SK-N-SH treated with all-trans-retinoic acid at 6 μM for 48 hours (cell line): Measurements from ENCODE around the gene ARPC3.
"Not testable (repeated sequence)": the region's sequence is repeated elsewhere in the genome, so short reads cannot be mapped to it uniquely, and the experiment has no call there.

Experiments used
- ARNTL ChIP-seq: fragments of 450-650 bp; formaldehyde crosslinking; IDR thresholded peaks from 2 replicates; pipeline ENCODE4 v1.5.0; 2020; ENCODE audit warnings: low read depth, mild to moderate bottlenecking, moderate library complexity, borderline replicate concordance
- BACH2 ChIP-seq: fragments of 250-450 bp; sonication (Bioruptor Pico); IDR thresholded peaks from 2 replicates; pipeline ENCODE4 v1.9.0; 2021; ENCODE audit warnings: mild to moderate bottlenecking, borderline replicate concordance
- CREB5 ChIP-seq: fragments of 250-450 bp; sonication (Bioruptor Pico); IDR thresholded peaks from 2 replicates; pipeline ENCODE4 v1.5.1; 2020; ENCODE audit warnings: low read depth, mild to moderate bottlenecking, moderate library complexity
- ESRRG ChIP-seq: fragments of 250-450 bp; sonication (Bioruptor Pico); IDR thresholded peaks from 2 replicates; pipeline ENCODE4 v1.6.1; 2021; ENCODE audit warnings: mild to moderate bottlenecking
- OSR1 ChIP-seq: fragments of 250-450 bp; sonication (Bioruptor Pico); IDR thresholded peaks from 2 replicates; pipeline ENCODE4 v1.8.0; 2022; ENCODE audit warnings: moderate library complexity, mild to moderate bottlenecking, inconsistent platforms
- PPARA ChIP-seq: fragments of 250-450 bp; sonication (Bioruptor Pico); IDR thresholded peaks from 2 replicates; pipeline ENCODE4 v1.5.0; 2020; ENCODE audit warnings: mild to moderate bottlenecking, borderline replicate concordance
- RARB ChIP-seq: fragments of 250-450 bp; sonication (Bioruptor Pico); IDR thresholded peaks from 2 replicates; pipeline ENCODE4 v1.8.0; 2021; ENCODE audit warnings: mild to moderate bottlenecking, moderate library complexity
- SNAI2 ChIP-seq: fragments of 250-450 bp; sonication (Bioruptor Pico); IDR thresholded peaks from 2 replicates; pipeline ENCODE4 v1.5.0; 2020; ENCODE audit warnings: mild to moderate bottlenecking, moderate library complexity
- TCF4 ChIP-seq: fragments of 250-450 bp; sonication (Bioruptor Pico); IDR thresholded peaks from 2 replicates; pipeline ENCODE4 v1.8.0; 2021; ENCODE audit warnings: mild to moderate bottlenecking, moderate library complexity, borderline replicate concordance
- ZFP3 ChIP-seq: fragments of 250-450 bp; sonication (Bioruptor Pico); IDR thresholded peaks from 2 replicates; pipeline ENCODE4 v1.5.0; 2020; ENCODE audit warnings: mild to moderate bottlenecking, moderate library complexity
- ZFP30 ChIP-seq: fragments of 450-650 bp; formaldehyde crosslinking; IDR thresholded peaks from 2 replicates; pipeline ENCODE4 v1.5.0; 2022; ENCODE audit warnings: mild to moderate bottlenecking, moderate library complexity
- ZNF70 ChIP-seq: fragments of 450-650 bp; formaldehyde crosslinking; IDR thresholded peaks from 2 replicates; pipeline ENCODE4 v1.5.0; 2020; ENCODE audit warnings: mild to moderate bottlenecking, moderate library complexity
- TF ChIP-seq, protein P1 (sequence below): fragments of 250-450 bp; sonication (Bioruptor Pico); IDR thresholded peaks from 2 replicates; pipeline ENCODE4 v1.8.0; 2020; ENCODE audit warnings: mild to moderate bottlenecking, moderate library complexity, borderline replicate concordance
- TF ChIP-seq, protein P2 (sequence below): fragments of 250-450 bp; sonication (Bioruptor Pico); IDR thresholded peaks from 2 replicates; pipeline ENCODE4 v1.5.1; 2021; ENCODE audit warnings: mild to moderate bottlenecking, moderate library complexity

- not testable (repeated sequence) for TF ChIP-seq CREB5 (CRISPR knock-in tag); TCF4 (CRISPR knock-in tag); ZFP3; BACH2 (CRISPR knock-in tag); PPARA (CRISPR knock-in tag); ZNF70 (CRISPR knock-in tag); ZFP30 (CRISPR knock-in tag); ARNTL (CRISPR knock-in tag); SNAI2 (CRISPR knock-in tag); OSR1 (CRISPR knock-in tag); RARB (CRISPR knock-in tag); ESRRG (CRISPR knock-in tag)
- TF ChIP-seq, protein P1, sequence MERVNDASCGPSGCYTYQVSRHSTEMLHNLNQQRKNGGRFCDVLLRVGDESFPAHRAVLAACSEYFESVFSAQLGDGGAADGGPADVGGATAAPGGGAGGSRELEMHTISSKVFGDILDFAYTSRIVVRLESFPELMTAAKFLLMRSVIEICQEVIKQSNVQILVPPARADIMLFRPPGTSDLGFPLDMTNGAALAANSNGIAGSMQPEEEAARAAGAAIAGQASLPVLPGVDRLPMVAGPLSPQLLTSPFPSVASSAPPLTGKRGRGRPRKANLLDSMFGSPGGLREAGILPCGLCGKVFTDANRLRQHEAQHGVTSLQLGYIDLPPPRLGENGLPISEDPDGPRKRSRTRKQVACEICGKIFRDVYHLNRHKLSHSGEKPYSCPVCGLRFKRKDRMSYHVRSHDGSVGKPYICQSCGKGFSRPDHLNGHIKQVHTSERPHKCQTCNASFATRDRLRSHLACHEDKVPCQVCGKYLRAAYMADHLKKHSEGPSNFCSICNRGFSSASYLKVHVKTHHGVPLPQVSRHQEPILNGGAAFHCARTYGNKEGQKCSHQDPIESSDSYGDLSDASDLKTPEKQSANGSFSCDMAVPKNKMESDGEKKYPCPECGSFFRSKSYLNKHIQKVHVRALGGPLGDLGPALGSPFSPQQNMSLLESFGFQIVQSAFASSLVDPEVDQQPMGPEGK (CRISPR knock-in tag): not testable (repeated sequence)
- TF ChIP-seq, protein P2, sequence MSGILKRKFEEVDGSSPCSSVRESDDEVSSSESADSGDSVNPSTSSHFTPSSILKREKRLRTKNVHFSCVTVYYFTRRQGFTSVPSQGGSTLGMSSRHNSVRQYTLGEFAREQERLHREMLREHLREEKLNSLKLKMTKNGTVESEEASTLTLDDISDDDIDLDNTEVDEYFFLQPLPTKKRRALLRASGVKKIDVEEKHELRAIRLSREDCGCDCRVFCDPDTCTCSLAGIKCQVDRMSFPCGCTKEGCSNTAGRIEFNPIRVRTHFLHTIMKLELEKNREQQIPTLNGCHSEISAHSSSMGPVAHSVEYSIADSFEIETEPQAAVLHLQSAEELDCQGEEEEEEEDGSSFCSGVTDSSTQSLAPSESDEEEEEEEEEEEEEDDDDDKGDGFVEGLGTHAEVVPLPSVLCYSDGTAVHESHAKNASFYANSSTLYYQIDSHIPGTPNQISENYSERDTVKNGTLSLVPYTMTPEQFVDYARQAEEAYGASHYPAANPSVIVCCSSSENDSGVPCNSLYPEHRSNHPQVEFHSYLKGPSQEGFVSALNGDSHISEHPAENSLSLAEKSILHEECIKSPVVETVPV (CRISPR knock-in tag): not testable (repeated sequence)
Observed at GRCh38 chr12:110465765-110466164, 15.6 kb upstream of the ARPC3 start.
